HepG2 (cell line): ENCODE measurements around the gene PLD1. TPM values are rescaled to one million over a fixed set of nuclear protein-coding genes. Genes with fewer than 3 reads are reported as not detected.

ENCODE experiments used
- FOXK1 ChIP-seq: sonication (generic); formaldehyde crosslinking; IDR thresholded peaks from 2 replicates; pipeline ENCODE4 v1.4.0; 2020; ENCODE audit warnings: low read depth, missing genetic modification reagents, borderline replicate concordance
- MAZ ChIP-seq, 2 experiments: sonication (generic) in 1 of 2; formaldehyde crosslinking in 1 of 2; IDR thresholded peaks; 2 replicates each; pipeline versions ENCODE4 v1.5.0 to v1.6.1; 2012 to 2020; ENCODE audit warnings: low read depth in 2 of 2, mild to moderate bottlenecking in 2 of 2, borderline replicate concordance in 1 of 2, improper control_type of control experiment in 1 of 2, low read length in 1 of 2, missing genetic modification reagents in 1 of 2, moderate library complexity in 1 of 2
- NFATC3 ChIP-seq: sonication (generic); formaldehyde crosslinking; IDR thresholded peaks from 2 replicates; pipeline ENCODE4 v1.5.1; 2020; ENCODE audit warnings: mild to moderate bottlenecking, missing genetic modification reagents
- NFKB2 ChIP-seq: sonication (generic); formaldehyde crosslinking; IDR thresholded peaks from 2 replicates; pipeline ENCODE4 v1.4.0; 2020; ENCODE audit warnings: missing genetic modification reagents, borderline replicate concordance
- SALL1 ChIP-seq: sonication (generic); formaldehyde crosslinking; IDR thresholded peaks from 2 replicates; pipeline ENCODE4 v1.8.0; 2022; ENCODE audit warnings: mild to moderate bottlenecking, missing genetic modification reagents
- SKI ChIP-seq: fragments of 450-650 bp; IDR thresholded peaks from one replicate; pipeline ENCODE4 v1.6.1; 2018; ENCODE audit warnings: mild to moderate bottlenecking; ENCODE audit not compliant: partially characterized antibody
- ZBTB26 ChIP-seq: IDR thresholded peaks from 2 replicates; pipeline ENCODE4 v1.6.1; 2016; ENCODE audit warnings: missing compliant biosample characterization, missing genetic modification reagents, borderline replicate concordance
- ZFP41 ChIP-seq: sonication (generic); formaldehyde crosslinking; IDR thresholded peaks from 2 replicates; pipeline ENCODE4 v1.4.0; 2020; ENCODE audit warnings: mild to moderate bottlenecking, missing genetic modification reagents, borderline replicate concordance
- ZNF275 ChIP-seq: sonication (generic); formaldehyde crosslinking; IDR thresholded peaks from 2 replicates; pipeline ENCODE4 v1.8.0; 2022; ENCODE audit warnings: missing genetic modification reagents, mild to moderate bottlenecking, inconsistent platforms, borderline replicate concordance
- ZNF30 ChIP-seq: sonication (generic); formaldehyde crosslinking; IDR thresholded peaks from 2 replicates; pipeline ENCODE4 v1.5.0; 2020; ENCODE audit warnings: mild to moderate bottlenecking, missing genetic modification reagents
- ZNF354B ChIP-seq: sonication (generic); formaldehyde crosslinking; IDR thresholded peaks from 2 replicates; pipeline ENCODE4 v1.8.0; 2022; ENCODE audit warnings: mild to moderate bottlenecking, missing genetic modification reagents
- ZNF547 ChIP-seq: sonication (generic); formaldehyde crosslinking; IDR thresholded peaks from 2 replicates; pipeline ENCODE4 v1.5.1; 2020; ENCODE audit warnings: mild to moderate bottlenecking, missing genetic modification reagents
- polyA plus RNA-seq, 8 experiments: library from polyadenylated mRNA; depleted of rRNA in 3 of 8; stranded (reverse) in 7 of 8; unstranded in 1 of 8; fragments of >200 nt; fragmentation: Illumina TruSeq in 4 of 8; extraction: Trizol in 4 of 8; gene quantifications; 2 replicates each; pipeline versions ENCODE4 v1.2.1 to v1.2.3, GENCODE V29; 2011 to 2016; ENCODE audit warnings: low read depth in 4 of 8, missing spikeins in 1 of 8, mixed read lengths in 1 of 8; ENCODE audit not compliant: insufficient read depth in 1 of 8
- total RNA-seq, 5 experiments: library from RNA; depleted of rRNA; stranded (reverse); fragments of >200 nt; fragmentation: Illumina TruSeq; extraction: Trizol; gene quantifications; 2 replicates each; pipeline ENCODE4 v1.2.3, GENCODE V29; 2016; ENCODE audit warnings: low read depth in 1 of 5
- TF ChIP-seq, protein P1 (sequence below): sonication (generic); formaldehyde crosslinking; conservative IDR thresholded peaks from 2 replicates; pipeline ENCODE4 v1.8.0; 2022; ENCODE audit warnings: mild to moderate bottlenecking, moderate library complexity, missing genetic modification reagents
- TF ChIP-seq, protein P2 (sequence below): sonication (generic); formaldehyde crosslinking; IDR thresholded peaks from 2 replicates; pipeline ENCODE4 v1.4.0; 2020; ENCODE audit warnings: missing genetic modification reagents
- TF ChIP-seq, protein P3 (sequence below): sonication (generic); formaldehyde crosslinking; IDR thresholded peaks from 2 replicates; pipeline ENCODE4 v1.4.0; 2020; ENCODE audit warnings: low read depth, missing genetic modification reagents

The PLD1 gene
- total and polyA plus RNA-seq, 2 of the 13 experiments (the other 11 are each of a cell fraction or from before 2014, with no cell fraction given): 27.1 to 59.4 TPM

DNA sequence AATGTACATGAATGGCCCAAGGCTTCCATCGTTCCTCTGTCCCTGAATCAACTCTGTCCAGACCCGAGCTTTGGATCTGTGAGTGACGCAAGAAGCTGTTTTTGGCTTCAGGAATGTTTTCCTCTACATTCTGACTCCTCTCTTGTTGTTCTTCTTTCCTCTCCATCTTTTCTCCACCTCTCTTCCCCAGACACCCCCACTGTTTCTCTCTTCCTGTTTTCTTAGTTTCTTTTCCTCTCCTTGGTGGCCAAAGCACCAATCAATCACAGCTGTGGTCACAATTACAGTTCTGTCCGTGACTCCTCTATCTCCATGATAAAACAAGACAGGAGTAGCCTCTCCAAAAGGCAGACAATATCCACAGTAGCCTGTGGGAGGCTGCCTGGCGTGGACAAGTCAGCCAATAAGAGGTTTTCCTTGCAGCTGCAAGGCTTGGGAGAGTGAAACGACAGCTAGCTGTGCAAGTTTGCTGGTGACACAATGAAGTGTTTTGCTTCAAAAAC is 28.0 kb upstream of the PLD1 start (continued):
- TF ChIP-seq ZBTB26 (CRISPR knock-in tag): no peak
- peak; percentile 77 for TF ChIP-seq SALL1 (CRISPR knock-in tag)
- TF ChIP-seq ZNF547 (CRISPR knock-in tag): no peak
- no peak for TF ChIP-seq SKI
- no peak for TF ChIP-seq ZFP41 (CRISPR knock-in tag)
- TF ChIP-seq FOXK1 (CRISPR knock-in tag): peak; percentile 51; the same call in 1 of the 2 replicates
- TF ChIP-seq, protein P1, sequence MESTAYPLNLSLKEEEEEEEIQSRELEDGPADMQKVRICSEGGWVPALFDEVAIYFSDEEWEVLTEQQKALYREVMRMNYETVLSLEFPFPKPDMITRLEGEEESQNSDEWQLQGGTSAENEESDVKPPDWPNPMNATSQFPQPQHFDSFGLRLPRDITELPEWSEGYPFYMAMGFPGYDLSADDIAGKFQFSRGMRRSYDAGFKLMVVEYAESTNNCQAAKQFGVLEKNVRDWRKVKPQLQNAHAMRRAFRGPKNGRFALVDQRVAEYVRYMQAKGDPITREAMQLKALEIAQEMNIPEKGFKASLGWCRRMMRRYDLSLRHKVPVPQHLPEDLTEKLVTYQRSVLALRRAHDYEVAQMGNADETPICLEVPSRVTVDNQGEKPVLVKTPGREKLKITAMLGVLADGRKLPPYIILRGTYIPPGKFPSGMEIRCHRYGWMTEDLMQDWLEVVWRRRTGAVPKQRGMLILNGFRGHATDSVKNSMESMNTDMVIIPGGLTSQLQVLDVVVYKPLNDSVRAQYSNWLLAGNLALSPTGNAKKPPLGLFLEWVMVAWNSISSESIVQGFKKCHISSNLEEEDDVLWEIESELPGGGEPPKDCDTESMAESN (CRISPR knock-in tag): 0 out of 2 replicates have a peak, but pooled peaks have one; percentile 15
- TF ChIP-seq, protein P2, sequence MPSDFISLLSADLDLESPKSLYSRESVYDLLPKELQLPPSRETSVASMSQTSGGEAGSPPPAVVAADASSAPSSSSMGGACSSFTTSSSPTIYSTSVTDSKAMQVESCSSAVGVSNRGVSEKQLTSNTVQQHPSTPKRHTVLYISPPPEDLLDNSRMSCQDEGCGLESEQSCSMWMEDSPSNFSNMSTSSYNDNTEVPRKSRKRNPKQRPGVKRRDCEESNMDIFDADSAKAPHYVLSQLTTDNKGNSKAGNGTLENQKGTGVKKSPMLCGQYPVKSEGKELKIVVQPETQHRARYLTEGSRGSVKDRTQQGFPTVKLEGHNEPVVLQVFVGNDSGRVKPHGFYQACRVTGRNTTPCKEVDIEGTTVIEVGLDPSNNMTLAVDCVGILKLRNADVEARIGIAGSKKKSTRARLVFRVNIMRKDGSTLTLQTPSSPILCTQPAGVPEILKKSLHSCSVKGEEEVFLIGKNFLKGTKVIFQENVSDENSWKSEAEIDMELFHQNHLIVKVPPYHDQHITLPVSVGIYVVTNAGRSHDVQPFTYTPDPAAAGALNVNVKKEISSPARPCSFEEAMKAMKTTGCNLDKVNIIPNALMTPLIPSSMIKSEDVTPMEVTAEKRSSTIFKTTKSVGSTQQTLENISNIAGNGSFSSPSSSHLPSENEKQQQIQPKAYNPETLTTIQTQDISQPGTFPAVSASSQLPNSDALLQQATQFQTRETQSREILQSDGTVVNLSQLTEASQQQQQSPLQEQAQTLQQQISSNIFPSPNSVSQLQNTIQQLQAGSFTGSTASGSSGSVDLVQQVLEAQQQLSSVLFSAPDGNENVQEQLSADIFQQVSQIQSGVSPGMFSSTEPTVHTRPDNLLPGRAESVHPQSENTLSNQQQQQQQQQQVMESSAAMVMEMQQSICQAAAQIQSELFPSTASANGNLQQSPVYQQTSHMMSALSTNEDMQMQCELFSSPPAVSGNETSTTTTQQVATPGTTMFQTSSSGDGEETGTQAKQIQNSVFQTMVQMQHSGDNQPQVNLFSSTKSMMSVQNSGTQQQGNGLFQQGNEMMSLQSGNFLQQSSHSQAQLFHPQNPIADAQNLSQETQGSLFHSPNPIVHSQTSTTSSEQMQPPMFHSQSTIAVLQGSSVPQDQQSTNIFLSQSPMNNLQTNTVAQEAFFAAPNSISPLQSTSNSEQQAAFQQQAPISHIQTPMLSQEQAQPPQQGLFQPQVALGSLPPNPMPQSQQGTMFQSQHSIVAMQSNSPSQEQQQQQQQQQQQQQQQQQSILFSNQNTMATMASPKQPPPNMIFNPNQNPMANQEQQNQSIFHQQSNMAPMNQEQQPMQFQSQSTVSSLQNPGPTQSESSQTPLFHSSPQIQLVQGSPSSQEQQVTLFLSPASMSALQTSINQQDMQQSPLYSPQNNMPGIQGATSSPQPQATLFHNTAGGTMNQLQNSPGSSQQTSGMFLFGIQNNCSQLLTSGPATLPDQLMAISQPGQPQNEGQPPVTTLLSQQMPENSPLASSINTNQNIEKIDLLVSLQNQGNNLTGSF (CRISPR knock-in tag): no peak
- no peak for TF ChIP-seq ZNF275 (CRISPR knock-in tag)
- no peak for TF ChIP-seq NFATC3 (CRISPR knock-in tag)
- no peak for TF ChIP-seq ZNF354B (CRISPR knock-in tag)
- no peak for TF ChIP-seq MAZ (IDR thresholded peaks at IDR 0.05; ENCODE audit: borderline replicate concordance, low read depth, low read length)
- TF ChIP-seq MAZ (CRISPR knock-in tag; IDR thresholded peaks at IDR 0.05; ENCODE audit: low read depth): no peak
- no peak; the same call in 1 of the 2 replicates for TF ChIP-seq NFKB2 (CRISPR knock-in tag)
- TF ChIP-seq, protein P3, sequence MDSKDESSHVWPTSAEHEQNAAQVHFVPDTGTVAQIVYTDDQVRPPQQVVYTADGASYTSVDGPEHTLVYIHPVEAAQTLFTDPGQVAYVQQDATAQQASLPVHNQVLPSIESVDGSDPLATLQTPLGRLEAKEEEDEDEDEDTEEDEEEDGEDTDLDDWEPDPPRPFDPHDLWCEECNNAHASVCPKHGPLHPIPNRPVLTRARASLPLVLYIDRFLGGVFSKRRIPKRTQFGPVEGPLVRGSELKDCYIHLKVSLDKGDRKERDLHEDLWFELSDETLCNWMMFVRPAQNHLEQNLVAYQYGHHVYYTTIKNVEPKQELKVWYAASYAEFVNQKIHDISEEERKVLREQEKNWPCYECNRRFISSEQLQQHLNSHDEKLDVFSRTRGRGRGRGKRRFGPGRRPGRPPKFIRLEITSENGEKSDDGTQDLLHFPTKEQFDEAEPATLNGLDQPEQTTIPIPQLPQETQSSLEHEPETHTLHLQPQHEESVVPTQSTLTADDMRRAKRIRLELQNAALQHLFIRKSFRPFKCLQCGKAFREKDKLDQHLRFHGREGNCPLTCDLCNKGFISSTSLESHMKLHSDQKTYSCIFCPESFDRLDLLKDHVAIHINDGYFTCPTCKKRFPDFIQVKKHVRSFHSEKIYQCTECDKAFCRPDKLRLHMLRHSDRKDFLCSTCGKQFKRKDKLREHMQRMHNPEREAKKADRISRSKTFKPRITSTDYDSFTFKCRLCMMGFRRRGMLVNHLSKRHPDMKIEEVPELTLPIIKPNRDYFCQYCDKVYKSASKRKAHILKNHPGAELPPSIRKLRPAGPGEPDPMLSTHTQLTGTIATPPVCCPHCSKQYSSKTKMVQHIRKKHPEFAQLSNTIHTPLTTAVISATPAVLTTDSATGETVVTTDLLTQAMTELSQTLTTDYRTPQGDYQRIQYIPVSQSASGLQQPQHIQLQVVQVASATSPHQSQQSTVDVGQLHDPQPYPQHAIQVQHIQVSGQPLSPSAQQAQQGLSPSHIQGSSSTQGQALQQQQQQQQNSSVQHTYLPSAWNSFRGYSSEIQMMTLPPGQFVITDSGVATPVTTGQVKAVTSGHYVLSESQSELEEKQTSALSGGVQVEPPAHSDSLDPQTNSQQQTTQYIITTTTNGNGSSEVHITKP (CRISPR knock-in tag): no peak
- no peak for TF ChIP-seq ZNF30 (CRISPR knock-in tag)
